Neuronal stem cell (in vitro differentiated cells): Measurements from ENCODE around the gene SLC30A2.

ENCODE experiments used
- DNase-seq: peaks from one replicate; pipeline ENCODE4 v3.0.0-alpha.2; 2013; ENCODE audit warnings: low spot score
- H2AFZ ChIP-seq: one replicate; pipeline ENCODE4 v1.6.1; 2013; ENCODE audit warnings: mild to moderate bottlenecking, low read length, inconsistent platforms
- H2AK5ac ChIP-seq: 2 replicates; pipeline ENCODE4 v1.6.1; 2013; ENCODE audit warnings: low read depth, mild to moderate bottlenecking, inconsistent platforms, low read length, moderate library complexity, mixed read lengths
- H2BK120ac ChIP-seq: 2 replicates; pipeline ENCODE4 v1.6.1; 2013; ENCODE audit warnings: low read depth, mild to moderate bottlenecking, inconsistent platforms, low read length, moderate library complexity, mixed read lengths
- H2BK12ac ChIP-seq: one replicate; pipeline ENCODE4 v1.6.1; 2013; ENCODE audit warnings: low read length, inconsistent platforms
- H2BK15ac ChIP-seq: 2 replicates; pipeline ENCODE4 v1.6.1; 2013; ENCODE audit warnings: mild to moderate bottlenecking, low read length, inconsistent platforms, mixed read lengths
- H2BK5ac ChIP-seq: one replicate; pipeline ENCODE4 v1.6.1; 2013; ENCODE audit warnings: inconsistent platforms, mild to moderate bottlenecking, low read length, moderate library complexity
- H3K14ac ChIP-seq: one replicate; pipeline ENCODE4 v1.6.1; 2013; ENCODE audit warnings: low read length, inconsistent platforms
- H3K18ac ChIP-seq: 2 replicates; pipeline ENCODE4 v1.6.1; 2013; ENCODE audit warnings: low read length, inconsistent platforms
- H3K23ac ChIP-seq: 2 replicates; pipeline ENCODE4 v1.6.1; 2013; ENCODE audit warnings: low read depth, mild to moderate bottlenecking, mixed read lengths, low read length, inconsistent platforms; ENCODE audit not compliant: poor library complexity
- H3K27ac ChIP-seq: replicated peaks from 3 replicates; pipeline ENCODE4 v1.5.1; 2013; ENCODE audit warnings: low read length, inconsistent platforms
- H3K27me3 ChIP-seq, 3 experiments: 2 replicates each; pipeline ENCODE4 v1.6.1; 2013; ENCODE audit warnings: low read length in 3 of 3, mild to moderate bottlenecking in 2 of 3, inconsistent platforms in 1 of 3, low read depth in 1 of 3, mixed read lengths in 1 of 3, moderate library complexity in 1 of 3; ENCODE audit not compliant: control insufficient read depth in 3 of 3, insufficient read depth in 3 of 3
- H3K36me3 ChIP-seq, 2 donors: replicated peaks in 1 of 2; 2 replicates each; pipeline ENCODE4 v1.6.1; 2013; ENCODE audit warnings: low read length in 2 of 2; ENCODE audit not compliant: control insufficient read depth in 2 of 2, insufficient read depth in 2 of 2
- H3K4ac ChIP-seq: 2 replicates; pipeline ENCODE4 v1.6.1; 2013; ENCODE audit warnings: inconsistent platforms, mild to moderate bottlenecking, low read length, moderate library complexity
- H3K4me1 ChIP-seq, 2 donors: 1 replicate in 1 of 2; 2 replicates in 1 of 2; pipeline ENCODE4 v1.6.1; 2013; ENCODE audit warnings: low read length in 2 of 2, low read depth in 1 of 2; ENCODE audit not compliant: control insufficient read depth in 2 of 2, insufficient read depth in 1 of 2
- H3K4me2 ChIP-seq: one replicate; pipeline ENCODE4 v1.6.1; 2013; ENCODE audit warnings: mild to moderate bottlenecking, low read length, inconsistent platforms; ENCODE audit not compliant: insufficient read depth, poor library complexity, severe bottlenecking
- H3K4me3 ChIP-seq, 2 donors: 2 replicates each; pipeline ENCODE4 v1.5.1; 2013; ENCODE audit warnings: low read length in 2 of 2, mild to moderate bottlenecking in 2 of 2, inconsistent platforms in 1 of 2, moderate library complexity in 1 of 2
- H3K79me1 ChIP-seq: one replicate; pipeline ENCODE4 v1.6.1; 2013; ENCODE audit warnings: low read depth, mild to moderate bottlenecking, inconsistent platforms, low read length, moderate library complexity
- H3K9ac ChIP-seq: one replicate; pipeline ENCODE4 v1.6.1; 2013; ENCODE audit warnings: mild to moderate bottlenecking, low read depth, low read length, inconsistent platforms; ENCODE audit not compliant: poor library complexity
- H3K9me3 ChIP-seq, 2 donors: replicated peaks in 1 of 2; 2 replicates each; pipeline versions ENCODE3 to v1.6.1; 2013; ENCODE audit warnings: low read length in 2 of 2, mild to moderate bottlenecking in 2 of 2, inconsistent platforms in 1 of 2, low read depth in 1 of 2, mixed read lengths in 1 of 2, moderate library complexity in 1 of 2; ENCODE audit not compliant: control insufficient read depth in 2 of 2, insufficient read depth in 1 of 2
- H4K8ac ChIP-seq: one replicate; pipeline ENCODE4 v1.6.1; 2013; ENCODE audit warnings: low read depth, mild to moderate bottlenecking, inconsistent platforms, low read length, moderate library complexity
- H4K91ac ChIP-seq: one replicate; pipeline ENCODE4 v1.6.1; 2013; ENCODE audit warnings: low read length, low read depth, mild to moderate bottlenecking, inconsistent platforms; ENCODE audit not compliant: poor library complexity
- WGBS, 2 donors: extraction: QIAGEN DNeasy Blood & Tissue Kit; methylation state at CpG; one replicate each; pipeline ENCODE4 v1.1.7; 2013; ENCODE audit warnings: missing lambda C conversion rate in 2 of 2, mixed read lengths in 1 of 2; ENCODE audit not compliant: insufficient read length in 2 of 2, insufficient replicate concordance in 1 of 2; ENCODE audit errors: extremely low coverage in 2 of 2; 5-methylcytosine and 5-hydroxymethylcytosine counted together

The SLC30A2 gene

DNA sequence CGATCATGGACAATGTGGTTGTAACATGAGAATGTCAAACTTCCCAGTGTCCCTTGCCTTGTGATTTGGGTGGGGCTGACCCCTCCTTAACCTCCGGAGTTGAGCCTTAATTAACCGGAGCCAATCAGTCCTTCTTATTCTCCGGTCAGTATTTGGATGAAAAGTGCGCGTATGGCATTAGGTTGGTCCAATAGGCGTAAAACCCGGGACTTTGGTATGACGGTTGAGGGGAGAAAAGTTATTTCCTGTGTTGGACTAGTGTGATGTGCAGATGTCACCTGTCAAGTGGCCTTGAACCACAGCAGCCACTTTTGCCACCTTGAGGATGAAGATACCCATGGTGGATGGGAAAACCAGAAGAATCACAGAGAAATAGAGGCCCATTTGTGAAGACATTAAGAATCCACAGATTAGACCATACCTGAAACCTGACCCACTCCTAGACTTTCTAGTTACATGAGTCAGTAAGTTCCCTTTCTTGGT is 53.2 kb downstream of the SLC30A2 start:
- Histone ChIP-seq H2BK15ac (no peak overlapping the region), H3K4me1 (peaks cover 10 to 36% of the 10 kb centered on the region in 2 donors), H4K91ac (no peak overlapping the region), H3K18ac (no peak overlapping the region), H3K4me2 (no peak overlapping the region), H3K79me1 (peaks cover 1% of the 10 kb centered on the region), H3K14ac (no peak overlapping the region), H2BK120ac (no peak overlapping the region), H3K9me3 (no peaks in the 10 kb centered on the region), H2BK12ac (no peak overlapping the region), H3K27me3 (no peaks in the 10 kb centered on the region), H2BK5ac (no peak overlapping the region), H2AFZ (no peak overlapping the region), H3K36me3 (peaks cover 4 to 22% of the 10 kb centered on the region in 2 donors), H4K8ac (no peak overlapping the region), H3K4ac (no peak overlapping the region), H3K27ac (no peak overlapping the region), H3K23ac (no peak overlapping the region), H3K9ac (no peak overlapping the region), H2AK5ac (no peak overlapping the region), H3K4me3 (no peak overlapping the region)
- no peak for DNase-seq
- no CpG with 5 or more reads among the region's 9 CpGs for WGBS, 2 donors

DNA sequence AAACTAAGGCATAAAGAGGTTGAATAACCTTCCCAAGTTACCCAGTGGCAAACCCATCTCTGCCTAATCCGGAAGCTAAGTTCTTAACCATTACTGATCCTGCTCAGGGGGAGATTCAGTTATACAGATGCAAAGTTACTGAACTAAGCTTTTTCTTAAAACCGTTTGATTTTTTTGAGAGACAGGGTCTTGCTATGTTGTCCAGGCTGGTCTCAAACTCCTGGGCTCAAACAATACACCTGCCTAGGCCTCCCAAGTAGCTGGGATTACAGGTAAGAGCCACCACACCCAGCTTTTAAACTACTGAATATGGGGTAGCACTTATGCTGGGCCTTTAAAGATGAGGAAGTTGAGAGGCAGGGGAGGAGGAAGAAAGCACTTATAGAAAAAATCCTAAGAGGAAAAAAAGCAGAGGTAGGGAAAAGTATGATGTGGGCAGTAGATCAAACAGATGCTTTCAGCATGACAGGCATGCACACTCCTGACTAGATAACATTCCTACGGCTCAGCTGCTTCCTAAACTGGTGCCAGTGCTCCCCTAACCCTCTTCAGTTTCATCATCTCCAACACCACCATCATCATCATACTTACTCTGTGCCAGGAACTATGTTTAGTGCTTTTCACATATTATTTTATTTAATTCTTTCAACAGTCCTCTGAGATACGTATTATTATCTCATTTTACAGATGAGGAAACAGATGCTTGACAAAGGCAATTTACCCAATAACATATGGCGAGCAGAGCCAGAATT is 53.8 kb downstream of the SLC30A2 start:
- H3K9me3 ChIP-seq, result no peaks in the 10 kb centered on the region
- no peak overlapping the region for H3K9ac ChIP-seq
- H3K4me2 ChIP-seq, result no peak overlapping the region
- H3K4me1 ChIP-seq, result peaks cover 8 to 36% of the 10 kb centered on the region in 2 donors
- no CpG with 5 or more reads among the region's 5 CpGs for WGBS, 2 donors
- H3K36me3 ChIP-seq, result peaks cover 4 to 28% of the 10 kb centered on the region in 2 donors
- H3K79me1 ChIP-seq, result no peaks in the 10 kb centered on the region
- no peak overlapping the region for H4K8ac ChIP-seq
- H2BK120ac ChIP-seq, result no peak overlapping the region
- H3K23ac ChIP-seq, result no peak overlapping the region
- H2BK5ac ChIP-seq, result no peak overlapping the region
- H3K27me3 ChIP-seq, result no peaks in the 10 kb centered on the region
- no peak overlapping the region for H3K27ac ChIP-seq
- H2AFZ ChIP-seq, result no peak overlapping the region
- DNase-seq, result no peak
- no peak overlapping the region for H3K4ac ChIP-seq
- H2BK12ac ChIP-seq, result no peak overlapping the region
- no peak overlapping the region for H3K18ac ChIP-seq
- H2AK5ac ChIP-seq, result no peak overlapping the region
- H2BK15ac ChIP-seq, result no peak overlapping the region
- no peak overlapping the region for H4K91ac ChIP-seq
- no peak overlapping the region for H3K4me3 ChIP-seq
- H3K14ac ChIP-seq, result no peak overlapping the region

DNA sequence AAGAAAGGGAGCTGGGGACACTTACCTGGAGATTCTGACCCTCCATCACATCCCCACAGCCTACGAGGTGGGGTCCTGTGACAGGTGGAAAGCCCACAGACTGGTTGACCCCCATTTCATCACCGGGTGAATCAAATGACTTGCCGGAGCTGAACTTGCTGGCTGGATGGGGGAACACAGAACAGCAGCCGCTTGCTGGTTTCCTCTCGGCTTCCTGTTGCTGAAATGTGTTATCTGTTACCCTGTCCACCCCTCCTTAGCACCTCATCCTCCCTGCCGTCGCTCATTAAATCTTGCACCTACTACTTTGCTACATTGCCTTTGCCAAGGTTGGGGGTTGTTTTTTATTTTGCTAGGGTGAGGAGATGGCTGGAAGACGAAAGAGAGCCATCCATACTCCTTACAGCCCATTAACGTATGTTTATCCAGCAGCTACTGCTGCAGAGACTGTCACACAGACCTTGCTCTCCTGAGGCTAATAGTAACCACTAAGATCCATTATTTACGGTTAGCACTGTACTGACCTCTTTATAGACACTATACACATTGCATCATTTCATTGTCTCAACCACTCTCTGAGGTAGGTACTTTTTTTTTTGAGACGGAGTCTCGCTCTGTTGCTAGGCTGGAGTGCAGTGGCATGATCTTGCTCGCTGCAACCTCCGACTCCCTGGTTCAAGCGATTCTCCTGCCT is 55.1 kb downstream of the SLC30A2 start:
- H3K4me2 ChIP-seq, result no peak overlapping the region
- no peaks in the 10 kb centered on the region for H3K79me1 ChIP-seq
- no peak overlapping the region for H3K9ac ChIP-seq
- no peak overlapping the region for H3K4ac ChIP-seq
- peaks cover 4 to 37% of the 10 kb centered on the region in 2 donors for H3K36me3 ChIP-seq
- H3K14ac ChIP-seq, result no peak overlapping the region
- no peak overlapping the region for H4K8ac ChIP-seq
- no peak overlapping the region for H2BK15ac ChIP-seq
- DNase-seq, result no peak
- no peak overlapping the region for H2BK120ac ChIP-seq
- no peak overlapping the region for H2BK5ac ChIP-seq
- H3K9me3 ChIP-seq, result peaks cover 0 to under 1% of the 10 kb centered on the region in 2 donors
- no peak overlapping the region for H2AK5ac ChIP-seq
- H3K18ac ChIP-seq, result no peak overlapping the region
- no peak overlapping the region for H3K4me3 ChIP-seq
- H3K27ac ChIP-seq, result no peak overlapping the region
- WGBS, 2 donors, result no CpG with 5 or more reads among the region's 15 CpGs
- H2AFZ ChIP-seq, result no peak overlapping the region
- no peak overlapping the region for H4K91ac ChIP-seq
- H3K23ac ChIP-seq, result no peak overlapping the region
- peaks cover 4 to 30% of the 10 kb centered on the region in 2 donors for H3K4me1 ChIP-seq
- H3K27me3 ChIP-seq, result no peaks in the 10 kb centered on the region
- no peak overlapping the region for H2BK12ac ChIP-seq

DNA sequence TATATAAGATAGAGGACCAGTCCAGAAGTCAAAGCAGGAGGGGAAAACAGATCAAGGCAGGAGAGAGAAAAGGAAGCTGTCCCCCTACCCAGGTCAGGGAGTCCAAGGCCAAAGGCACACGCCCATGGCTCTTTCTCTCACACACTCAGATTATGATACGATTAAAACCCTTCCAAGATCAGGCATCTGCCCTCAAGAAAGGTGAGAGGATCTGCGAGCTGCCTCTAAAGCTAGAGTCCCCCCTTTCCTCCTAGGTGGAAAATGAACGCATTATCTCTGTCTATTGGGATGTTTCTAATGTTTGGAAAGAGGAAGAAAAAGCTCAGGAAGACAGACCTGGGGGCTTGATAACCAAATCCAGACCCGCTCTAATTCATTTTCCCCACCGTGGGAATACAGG is 55.7 kb downstream of the SLC30A2 start:
- Histone ChIP-seq H3K27me3 (no peaks in the 10 kb centered on the region), H3K18ac (no peak overlapping the region), H3K23ac (no peak overlapping the region), H4K8ac (no peak overlapping the region), H3K14ac (no peak overlapping the region), H3K4me3 (no peak overlapping the region), H3K9me3 (peaks cover 0 to 5% of the 10 kb centered on the region in 2 donors), H2BK120ac (no peak overlapping the region), H3K9ac (no peak overlapping the region), H3K4me2 (no peak overlapping the region), H3K79me1 (no peaks in the 10 kb centered on the region), H3K4ac (no peak overlapping the region), H3K36me3 (peaks cover 8 to 43% of the 10 kb centered on the region in 2 donors), H2BK5ac (no peak overlapping the region), H2BK15ac (no peak overlapping the region), H2AFZ (no peak overlapping the region), H3K4me1 (peaks cover 4 to 28% of the 10 kb centered on the region in 2 donors), H2BK12ac (no peak overlapping the region), H2AK5ac (no peak overlapping the region), H4K91ac (no peak overlapping the region), H3K27ac (no peak overlapping the region)
- WGBS, 2 donors, result no CpG with 5 or more reads among the region's 6 CpGs
- no peak for DNase-seq
